PC-9 (cell line): ENCODE measurements around the gene MACROD2.

ENCODE experiments used
- EZH2 ChIP-seq: fragments of 200-600 bp; sonication (generic); IDR thresholded peaks from 2 replicates; pipeline ENCODE4 v1.8.0; 2017; ENCODE audit warnings: antibody characterized with exemption, low read depth
- TF ChIP-seq, protein P1 (sequence below): fragments of 200-600 bp; sonication (generic); conservative IDR thresholded peaks from 2 replicates; pipeline ENCODE4 v1.6.1; 2017; ENCODE audit warnings: mixed run types, antibody characterized with exemption, mild to moderate bottlenecking, moderate library complexity

DNA sequence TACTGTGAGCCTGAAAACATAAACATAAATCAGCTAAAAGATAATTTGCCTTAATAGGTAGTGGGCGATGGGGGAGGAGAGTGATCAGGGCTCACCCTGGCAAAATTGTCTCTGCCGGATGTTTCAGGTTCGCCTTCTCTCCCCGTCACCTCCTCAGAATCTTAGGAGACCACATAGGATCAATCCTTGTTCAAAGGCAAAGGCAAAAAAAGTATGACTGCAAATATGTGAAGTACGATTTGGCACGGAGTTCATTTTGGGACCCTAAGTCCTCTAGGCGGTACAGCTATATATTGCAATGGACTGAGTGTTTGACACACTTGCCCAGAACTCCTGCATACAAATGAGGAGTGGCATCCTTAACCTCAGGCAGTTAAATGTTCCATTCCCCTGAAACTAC is 991.3 kb downstream of the MACROD2 start:
- TF ChIP-seq, protein P1, sequence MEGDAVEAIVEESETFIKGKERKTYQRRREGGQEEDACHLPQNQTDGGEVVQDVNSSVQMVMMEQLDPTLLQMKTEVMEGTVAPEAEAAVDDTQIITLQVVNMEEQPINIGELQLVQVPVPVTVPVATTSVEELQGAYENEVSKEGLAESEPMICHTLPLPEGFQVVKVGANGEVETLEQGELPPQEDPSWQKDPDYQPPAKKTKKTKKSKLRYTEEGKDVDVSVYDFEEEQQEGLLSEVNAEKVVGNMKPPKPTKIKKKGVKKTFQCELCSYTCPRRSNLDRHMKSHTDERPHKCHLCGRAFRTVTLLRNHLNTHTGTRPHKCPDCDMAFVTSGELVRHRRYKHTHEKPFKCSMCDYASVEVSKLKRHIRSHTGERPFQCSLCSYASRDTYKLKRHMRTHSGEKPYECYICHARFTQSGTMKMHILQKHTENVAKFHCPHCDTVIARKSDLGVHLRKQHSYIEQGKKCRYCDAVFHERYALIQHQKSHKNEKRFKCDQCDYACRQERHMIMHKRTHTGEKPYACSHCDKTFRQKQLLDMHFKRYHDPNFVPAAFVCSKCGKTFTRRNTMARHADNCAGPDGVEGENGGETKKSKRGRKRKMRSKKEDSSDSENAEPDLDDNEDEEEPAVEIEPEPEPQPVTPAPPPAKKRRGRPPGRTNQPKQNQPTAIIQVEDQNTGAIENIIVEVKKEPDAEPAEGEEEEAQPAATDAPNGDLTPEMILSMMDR = no peak
- TF ChIP-seq EZH2 = no peak
